GM21723 (cell line): ENCODE measurements around the gene PMCH.
"Not testable (repeated sequence)": the region's sequence is repeated elsewhere in the genome, so short reads cannot be mapped to it uniquely, and the experiment has no call there.

Experiments
- ATAC-seq: cut with Tn5 transposase; IDR thresholded peaks from one replicate; pipeline ENCODE4 v1.9.1; 2021; ENCODE audit warnings: mild to moderate bottlenecking, moderate library complexity; ENCODE audit not compliant: unreplicated experiment

PMCH gene

GRCh38 chr12:102147062-102147587 is 50.5 kb downstream of the PMCH start:
- not testable (repeated sequence) for ATAC-seq
